Right renal pelvis (tissue), 4 donors: ENCODE data around the gene RBP4. TPM values are rescaled to one million over a fixed set of nuclear protein-coding genes. Genes with fewer than 3 reads are reported as not detected.
A peak's percentile ranks its signal among the peaks of the same experiment; 100 is the strongest.

Experiments
- DNase-seq, 4 donors: peaks; one replicate each; pipeline ENCODE4 v3.0.0-alpha.2; 2013; ENCODE audit warnings: low read depth in 4 of 4, low spot score in 3 of 4, missing footprints in 1 of 4
- polyA plus RNA-seq, 4 donors: library from polyadenylated mRNA; unstranded; fragments of 120-200 nt; gene quantifications; one replicate each; pipeline ENCODE4 v1.2.1, GENCODE V29; 2013; ENCODE audit not compliant: insufficient read length in 4 of 4

RBP4 gene
- polyA plus RNA-seq: 1 to 10 TPM in 1 of 4 donors, under 1 TPM in 3; 0.32 to 1.3 (median 0.46) TPM

- no peak for DNase-seq
Measured at GRCh38 chr10:93601146-93601773, at the start of gene RBP4. Gene RBP4, minus strand, starts transcription at chr10:93601235. Its CDS starts 207 bp downstream, at chr10:93601028.

DNA sequence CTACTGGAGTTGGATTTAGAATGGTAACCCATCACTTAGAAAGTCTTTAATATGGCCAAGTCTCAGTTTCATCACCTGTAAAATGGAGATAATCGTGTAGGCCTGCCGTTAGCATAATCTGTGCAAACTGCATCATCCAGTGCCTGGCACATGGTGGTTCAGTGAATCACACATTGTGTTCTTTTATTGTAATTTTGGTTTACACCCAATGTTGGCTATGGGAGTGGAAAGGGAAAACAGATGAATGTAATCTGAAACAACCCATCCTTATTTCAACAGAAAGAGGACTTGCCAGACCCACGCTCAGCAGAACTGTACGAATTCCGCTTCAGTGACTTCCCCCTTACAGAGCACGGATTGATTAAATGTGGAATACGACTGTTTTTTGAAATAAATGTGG, 38.8 kb upstream of the RBP4 start:
- DNase-seq: no peak

DNA sequence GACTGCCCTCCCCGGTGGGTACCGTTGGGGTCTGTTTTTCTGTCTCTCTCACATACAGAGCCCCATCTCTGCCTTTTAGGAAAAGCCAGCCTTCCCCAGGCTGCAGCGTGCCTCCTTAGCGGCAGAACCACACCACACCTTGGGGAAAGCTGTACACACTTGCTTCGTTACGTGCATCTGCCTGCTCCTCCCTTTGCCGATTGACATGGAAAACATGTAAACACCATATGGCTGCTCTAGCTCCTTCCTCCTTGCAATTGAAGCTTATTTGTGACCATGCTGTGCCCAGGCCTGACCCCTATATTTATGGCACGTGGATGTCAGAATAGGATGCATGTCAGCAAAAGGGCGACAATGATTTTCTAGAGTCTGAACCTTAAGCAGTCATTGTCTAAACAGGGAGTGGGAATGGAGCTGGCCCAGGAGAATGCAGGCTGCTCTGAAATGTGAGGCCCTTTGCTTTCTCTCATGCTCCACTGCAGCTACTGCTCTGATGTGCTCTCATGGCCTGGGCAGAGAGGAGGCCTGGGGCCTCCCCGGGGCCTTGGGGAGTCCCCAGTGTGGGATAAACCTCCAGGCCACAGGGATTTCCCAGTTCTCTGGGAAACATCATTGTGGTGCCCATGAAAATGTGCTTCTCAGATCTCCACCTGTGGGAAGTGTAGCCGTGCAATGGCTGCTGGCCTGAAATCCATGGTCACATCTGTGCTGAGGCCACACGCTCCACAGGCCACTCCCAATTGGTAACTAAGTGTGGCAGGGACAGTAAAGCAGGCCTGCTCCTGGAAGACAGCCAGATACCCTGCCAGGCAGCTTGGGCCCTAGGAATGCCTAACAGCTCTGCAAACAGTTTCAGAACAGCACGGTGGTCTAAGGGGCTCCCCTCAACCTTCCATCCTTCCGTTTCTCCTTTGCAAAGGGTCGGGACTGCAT, 29.9 kb upstream of the RBP4 start:
- DNase-seq: no peak

- no peak for DNase-seq
Measured at GRCh38 chr10:93629647-93630305, 28.7 kb upstream of the RBP4 start.

GRCh38 chr10:93628858-93629257, 27.8 kb upstream of the RBP4 start:
- DNase-seq: no peak

DNA sequence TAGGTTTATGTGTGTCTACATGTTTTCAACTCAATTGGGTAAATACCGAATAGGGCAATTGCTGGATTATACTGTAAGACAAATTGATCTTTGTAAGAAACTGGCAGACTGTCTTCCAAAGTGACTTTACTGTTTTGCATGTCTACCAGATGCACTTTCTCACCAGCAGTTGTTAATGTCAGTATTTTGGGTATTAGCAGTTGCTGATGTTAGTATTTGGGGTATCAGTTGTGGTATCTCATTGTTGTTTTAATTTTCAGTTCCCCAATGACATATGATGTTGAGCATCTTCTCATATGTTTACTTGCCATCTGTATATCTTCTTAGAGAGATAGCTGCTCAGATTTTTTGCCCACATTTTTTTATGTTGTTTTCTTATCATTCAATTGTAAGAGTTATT, 21.9 kb upstream of the RBP4 start:
- no peak for DNase-seq

- DNase-seq: no peak
Measured at GRCh38 chr10:93620925-93621324, 19.9 kb upstream of the RBP4 start.

GRCh38 chr10:93615576-93616235, 14.7 kb upstream of the RBP4 start:
- DNase-seq: no peak

- DNase-seq: no peak
Measured at GRCh38 chr10:93614101-93614825, 13.2 kb upstream of the RBP4 start.

- DNase-seq: no peak
Measured at GRCh38 chr10:93613126-93613525, 12.1 kb upstream of the RBP4 start.

- no peak for DNase-seq
Measured at GRCh38 chr10:93612311-93612710, 11.3 kb upstream of the RBP4 start, which contains the start of gene PDE6C. Gene PDE6C, plus strand, starts transcription at chr10:93612537. Its CDS starts 189 bp downstream, at chr10:93612726.

GRCh38 chr10:93608421-93608820, 7.4 kb upstream of the RBP4 start:
- no peak for DNase-seq

GRCh38 chr10:93604146-93604545, 3.1 kb upstream of the RBP4 start:
- DNase-seq: no peak

GRCh38 chr10:93603023-93603422, 2.0 kb upstream of the RBP4 start:
- no peak for DNase-seq

DNA sequence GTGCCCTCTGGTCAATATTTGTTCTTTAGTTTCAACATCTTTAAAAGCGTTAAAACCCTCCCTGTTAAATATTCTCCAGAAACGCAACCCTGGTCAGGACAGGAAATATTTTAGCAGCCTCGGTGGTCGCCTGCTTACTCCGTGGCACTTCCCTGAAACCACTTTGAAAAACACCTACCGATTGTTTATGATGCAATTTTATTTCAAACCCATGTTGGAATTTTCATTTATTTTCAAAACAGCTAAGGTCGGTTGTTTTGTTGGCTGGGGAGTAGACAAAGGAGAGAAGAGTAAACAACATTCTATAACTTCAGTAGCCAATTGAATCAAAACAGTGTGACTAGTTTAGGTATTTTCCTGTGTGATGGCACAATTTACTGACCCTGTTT, 733 bp upstream of the RBP4 start:
- no peak for DNase-seq

DNA sequence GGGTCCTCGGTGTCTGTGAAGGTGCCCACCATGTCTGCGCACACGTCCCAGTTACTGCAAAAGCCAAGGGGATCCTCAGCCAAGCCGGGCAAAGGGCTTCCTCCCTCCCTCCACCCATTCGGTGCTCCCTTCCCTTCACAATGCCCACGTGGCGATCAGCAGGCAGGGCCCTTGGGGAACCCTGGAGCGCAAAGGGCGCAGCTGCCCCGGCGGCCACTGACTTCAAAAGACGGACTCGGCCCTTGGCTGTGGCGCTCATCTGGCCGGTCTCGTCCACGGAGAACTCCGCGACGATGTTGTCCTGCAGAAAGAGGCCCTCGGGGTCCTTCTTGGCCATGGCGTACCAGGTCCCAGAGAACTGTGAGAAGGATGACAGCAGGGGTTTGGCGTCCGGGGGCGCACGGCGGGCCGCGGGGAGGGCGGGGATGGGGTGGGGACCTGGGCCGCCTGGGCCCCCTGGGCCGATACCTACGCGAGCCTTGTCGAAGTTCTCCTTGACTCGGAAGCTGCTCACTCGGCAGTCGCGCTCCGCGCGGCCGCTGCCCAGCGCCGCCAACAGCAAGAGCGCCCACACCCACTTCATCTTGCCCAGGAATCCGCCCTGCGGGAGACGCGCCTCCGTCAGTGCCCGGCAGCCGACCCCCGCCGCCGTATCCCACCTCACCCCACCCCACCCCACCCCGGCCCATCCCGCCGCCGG, 439 bp downstream of the RBP4 start:
- peak in 2 of 4 donors; percentile 12 to 18 for DNase-seq

DNA sequence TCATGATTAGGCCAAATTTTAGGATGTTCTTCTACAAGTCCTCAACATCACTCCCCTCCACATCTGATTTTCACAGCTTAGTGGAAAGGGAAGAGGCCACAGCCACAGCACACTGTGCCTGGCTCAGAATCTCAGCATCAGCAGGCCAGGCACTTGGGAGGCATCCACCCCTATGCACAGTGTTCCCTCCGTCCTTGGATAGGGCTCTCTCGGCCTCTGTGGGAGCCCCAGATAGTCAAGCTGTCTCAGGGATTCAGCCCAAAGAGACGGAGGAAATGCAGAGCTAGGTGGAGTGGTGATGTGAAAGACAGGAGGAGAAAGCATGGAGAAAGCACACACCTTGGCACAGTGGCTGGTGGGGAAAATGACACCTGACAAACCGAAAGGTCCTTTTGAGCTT, 1.3 kb downstream of the RBP4 start:
- DNase-seq: no peak

DNA sequence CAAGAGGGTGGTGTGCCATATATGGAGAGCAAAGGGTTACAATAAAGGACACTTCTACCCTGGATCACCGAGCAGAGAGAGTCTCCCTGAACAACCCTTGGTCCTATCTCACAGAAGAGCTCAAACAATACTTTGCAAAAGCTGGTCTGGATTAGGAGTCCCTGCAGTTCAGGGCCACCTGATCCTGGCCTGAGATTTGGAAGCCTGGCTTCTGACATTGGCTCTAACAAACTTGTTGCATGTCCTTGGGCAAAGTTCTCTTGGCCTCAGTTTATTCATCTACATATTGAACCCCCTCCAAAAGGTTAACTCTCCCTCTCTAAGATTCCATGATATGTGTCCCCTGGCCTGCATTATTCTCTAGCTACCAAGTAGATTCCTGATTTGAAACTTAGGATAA, 1.7 kb downstream of the RBP4 start:
- no peak for DNase-seq

GRCh38 chr10:93598157-93598556, 2.9 kb downstream of the RBP4 start:
- DNase-seq: no peak
